Urinary bladder (tissue), 4 donors: ENCODE measurements around the gene FMN1. TPM values are rescaled to one million over a fixed set of nuclear protein-coding genes. Genes with fewer than 3 reads are reported as not detected.

Experiments
- DNase-seq: peaks from one replicate; pipeline ENCODE4 v3.0.0-alpha.2; 2015; ENCODE audit errors: extremely low spot score
- H3K27ac ChIP-seq: one replicate; pipeline ENCODE4 v1.5.1; 2013; ENCODE audit warnings: low read depth, mild to moderate bottlenecking, moderate library complexity
- H3K36me3 ChIP-seq: one replicate; pipeline ENCODE4 v1.6.1; 2013; ENCODE audit warnings: mild to moderate bottlenecking, moderate library complexity; ENCODE audit not compliant: insufficient read depth
- H3K4me1 ChIP-seq: one replicate; pipeline ENCODE4 v1.6.1; 2013; ENCODE audit warnings: mild to moderate bottlenecking, moderate library complexity; ENCODE audit not compliant: insufficient read depth
- H3K4me3 ChIP-seq: one replicate; pipeline ENCODE4 v1.5.1; 2013; ENCODE audit warnings: low read depth, low read length
- WGBS: extraction: QIAGEN DNeasy Blood & Tissue Kit; methylation state at CpG from one replicate; pipeline ENCODE4 v1.1.7; 2013; 5-methylcytosine and 5-hydroxymethylcytosine counted together
- polyA plus RNA-seq: library from polyadenylated mRNA; stranded (reverse); fragments of 200-250 nt; gene quantifications from one replicate; pipeline ENCODE4 v1.2.3, GENCODE V29; 2013
- total RNA-seq: library from RNA; depleted of rRNA; stranded (reverse); fragments of >200 nt; gene quantifications from one replicate; pipeline ENCODE4 v1.2.3, GENCODE V29; 2014
- donor health status: healthy with polysubstance abuse.
- donor health status: healthy.

Gene FMN1
- total and polyA plus RNA-seq, 2 donors: 0.95 to 6.2 TPM

- no peaks in the 10 kb centered on the region for H3K4me1 ChIP-seq
- H3K27ac ChIP-seq: no peak overlapping the region
- H3K4me3 ChIP-seq: no peak overlapping the region
- H3K36me3 ChIP-seq: no peaks in the 10 kb centered on the region
- no peak for DNase-seq
- WGBS: 73% methylated on average over 1 of the region's 1 CpG
Observed at GRCh38 chr15:32977506-32977905, 217.0 kb downstream of the FMN1 start.

- no peaks in the 10 kb centered on the region for H3K36me3 ChIP-seq
- H3K4me1 ChIP-seq: no peaks in the 10 kb centered on the region
- H3K27ac ChIP-seq: no peak overlapping the region
- 97% methylated on average over 1 of the region's 1 CpG for WGBS
- DNase-seq: no peak
- H3K4me3 ChIP-seq: no peak overlapping the region
Observed at GRCh38 chr15:32974691-32975090, 219.8 kb downstream of the FMN1 start.

GRCh38 chr15:32972686-32973085 lies 221.8 kb downstream of the FMN1 start:
- no peak for DNase-seq
- no peak overlapping the region for H3K4me3 ChIP-seq
- 96% methylated on average over 2 of the region's 2 CpGs for WGBS
- H3K36me3 ChIP-seq: no peaks in the 10 kb centered on the region
- H3K27ac ChIP-seq: no peak overlapping the region
- no peaks in the 10 kb centered on the region for H3K4me1 ChIP-seq

GRCh38 chr15:32970847-32971246 lies 223.7 kb downstream of the FMN1 start:
- no peak for DNase-seq
- Histone ChIP-seq H3K36me3 (no peaks in the 10 kb centered on the region), H3K27ac (no peak overlapping the region), H3K4me1 (no peaks in the 10 kb centered on the region), H3K4me3 (no peak overlapping the region)
- WGBS: 53% methylated on average over 11 of the region's 11 CpGs

GRCh38 chr15:32967521-32967920 lies 227.0 kb downstream of the FMN1 start:
- Histone ChIP-seq H3K27ac (no peak overlapping the region), H3K4me1 (no peaks in the 10 kb centered on the region), H3K36me3 (no peaks in the 10 kb centered on the region), H3K4me3 (no peak overlapping the region)
- no peak for DNase-seq

GRCh38 chr15:32966512-32966911 lies 228.0 kb downstream of the FMN1 start:
- H3K4me3 ChIP-seq: no peak overlapping the region
- no peaks in the 10 kb centered on the region for H3K4me1 ChIP-seq
- no peak for DNase-seq
- H3K27ac ChIP-seq: no peak overlapping the region
- 86% methylated on average over 2 of the region's 2 CpGs for WGBS
- H3K36me3 ChIP-seq: no peaks in the 10 kb centered on the region

GRCh38 chr15:32965897-32966296 lies 228.6 kb downstream of the FMN1 start:
- no peaks in the 10 kb centered on the region for H3K4me1 ChIP-seq
- no peak overlapping the region for H3K27ac ChIP-seq
- WGBS: 84% methylated on average over 6 of the region's 6 CpGs
- H3K4me3 ChIP-seq: no peak overlapping the region
- DNase-seq: no peak
- H3K36me3 ChIP-seq: no peaks in the 10 kb centered on the region

GRCh38 chr15:32959077-32959476 lies 235.4 kb downstream of the FMN1 start:
- no peak for DNase-seq
- H3K4me3 ChIP-seq: no peak overlapping the region
- no peaks in the 10 kb centered on the region for H3K36me3 ChIP-seq
- 40% methylated on average over 1 of the region's 1 CpG for WGBS
- no peak overlapping the region for H3K27ac ChIP-seq
- H3K4me1 ChIP-seq: no peaks in the 10 kb centered on the region

- H3K4me1 ChIP-seq: no peaks in the 10 kb centered on the region
- no peak overlapping the region for H3K4me3 ChIP-seq
- DNase-seq: no peak
- no peaks in the 10 kb centered on the region for H3K36me3 ChIP-seq
- WGBS: 70% methylated on average over 4 of the region's 4 CpGs
- H3K27ac ChIP-seq: no peak overlapping the region
Observed at GRCh38 chr15:32957219-32957618, 237.3 kb downstream of the FMN1 start.

GRCh38 chr15:32956711-32957110 lies 237.8 kb downstream of the FMN1 start:
- Histone ChIP-seq H3K4me3 (no peak overlapping the region), H3K27ac (no peak overlapping the region), H3K4me1 (no peaks in the 10 kb centered on the region), H3K36me3 (no peaks in the 10 kb centered on the region)
- DNase-seq: peak; percentile 65
- 24% methylated on average over 2 of the region's 2 CpGs for WGBS

GRCh38 chr15:32956006-32956405 lies 238.5 kb downstream of the FMN1 start:
- 12% methylated on average over 1 of the region's 1 CpG for WGBS
- Histone ChIP-seq H3K36me3 (no peaks in the 10 kb centered on the region), H3K4me3 (no peak overlapping the region), H3K27ac (no peak overlapping the region), H3K4me1 (no peaks in the 10 kb centered on the region)
- no peak for DNase-seq

- no peaks in the 10 kb centered on the region for H3K4me1 ChIP-seq
- no peak overlapping the region for H3K27ac ChIP-seq
- 79% methylated on average over 7 of the region's 7 CpGs for WGBS
- DNase-seq: no peak
- H3K36me3 ChIP-seq: no peaks in the 10 kb centered on the region
- no peak overlapping the region for H3K4me3 ChIP-seq
Observed at GRCh38 chr15:32953533-32953910, 241.0 kb downstream of the FMN1 start.

- no peak overlapping the region for H3K4me3 ChIP-seq
- no peak for DNase-seq
Observed at GRCh38 chr15:32952901-32953532, 241.5 kb downstream of the FMN1 start.

GRCh38 chr15:32951736-32952464 lies 242.6 kb downstream of the FMN1 start:
- WGBS: 73% methylated on average over 4 of the region's 4 CpGs
- Histone ChIP-seq H3K36me3 (no peaks in the 10 kb centered on the region), H3K4me1 (no peaks in the 10 kb centered on the region), H3K27ac (no peak overlapping the region), H3K4me3 (no peak overlapping the region)
- no peak for DNase-seq

More at GRCh38 chr15:32952901-32953532, 241.5 kb downstream of the FMN1 start:
- 64% methylated on average over 12 of the region's 12 CpGs for WGBS
- no peak overlapping the region for H3K27ac ChIP-seq
- no peaks in the 10 kb centered on the region for H3K4me1 ChIP-seq
- H3K36me3 ChIP-seq: no peaks in the 10 kb centered on the region
